GM23338 (cell line): Measurements from ENCODE around the gene UBQLN4. TPM values are rescaled to one million over a fixed set of nuclear protein-coding genes. Genes with fewer than 3 reads are reported as not detected.
A peak's percentile ranks its signal among the peaks of the same experiment; 100 is the strongest.

ENCODE experiments used
- ATAC-seq: fragments of 200-7000 bp; cut with Tn5 transposase; 3 replicates; pipeline ENCODE4 v1.9.1; 2020
- DNase-seq: peaks from one replicate; pipeline ENCODE4 v3.0.0-alpha.2; 2015; ENCODE audit warnings: low spot score
- H2AFZ ChIP-seq: fragments of 200-600 bp; sonication (generic); 2 replicates; pipeline ENCODE4 v1.8.0; 2016; ENCODE audit warnings: antibody characterized with exemption, mild to moderate bottlenecking, moderate library complexity
- H3F3A ChIP-seq: fragments of 200-600 bp; sonication (generic); replicated peaks from 2 replicates; pipeline ENCODE4 v1.8.0; 2017; ENCODE audit warnings: antibody characterized with exemption, mixed run types, low read depth
- H3K27ac ChIP-seq: fragments of 200-600 bp; sonication (generic); 2 replicates; pipeline ENCODE4 v1.6.1; 2016; ENCODE audit warnings: low read depth
- H3K27me3 ChIP-seq: fragments of 200-600 bp; sonication (generic); 2 replicates; pipeline ENCODE4 v1.8.0; 2016; ENCODE audit warnings: mild to moderate bottlenecking, mixed run types, moderate library complexity; ENCODE audit not compliant: insufficient read depth
- H3K36me3 ChIP-seq: fragments of 200-600 bp; sonication (generic); 2 replicates; pipeline ENCODE4 v1.8.0; 2016; ENCODE audit warnings: mild to moderate bottlenecking; ENCODE audit not compliant: insufficient read depth
- H3K4me1 ChIP-seq: fragments of 200-600 bp; sonication (generic); 2 replicates; pipeline ENCODE4 v1.8.0; 2016; ENCODE audit warnings: mild to moderate bottlenecking, moderate library complexity; ENCODE audit not compliant: insufficient read depth
- H3K4me2 ChIP-seq: fragments of 200-600 bp; sonication (generic); 2 replicates; pipeline ENCODE4 v1.7.1; 2017; ENCODE audit warnings: mixed run types
- H3K4me3 ChIP-seq: fragments of 200-600 bp; sonication (generic); 2 replicates; pipeline ENCODE4 v1.6.1; 2016; ENCODE audit warnings: mixed run types
- H3K79me2 ChIP-seq: fragments of 200-600 bp; sonication (generic); replicated peaks from 2 replicates; pipeline ENCODE4 v1.8.0; 2017; ENCODE audit warnings: mild to moderate bottlenecking; ENCODE audit not compliant: insufficient read depth
- H3K9me2 ChIP-seq: fragments of 200-600 bp; sonication (generic); 2 replicates; pipeline ENCODE4 v1.8.0; 2017; ENCODE audit not compliant: insufficient read depth
- H4K20me1 ChIP-seq: fragments of 200-600 bp; sonication (generic); replicated peaks from 2 replicates; pipeline ENCODE4 v1.8.0; 2017; ENCODE audit warnings: mild to moderate bottlenecking; ENCODE audit not compliant: insufficient read depth
- H3K27ac Mint-ChIP-seq: 2 replicates; pipeline ENCODE4 v1.8.0; 2020; ENCODE audit warnings: inconsistent platforms, mild to moderate bottlenecking, moderate library complexity, mixed read lengths
- H3K27me3 Mint-ChIP-seq: 3 replicates; pipeline ENCODE4 v1.8.0; 2022; ENCODE audit warnings: low read depth, mild to moderate bottlenecking, moderate library complexity, mixed read lengths, inconsistent platforms; ENCODE audit not compliant: insufficient read depth, poor library complexity
- H3K36me3 Mint-ChIP-seq: 3 replicates; pipeline ENCODE4 v1.8.0; 2021; ENCODE audit warnings: low read depth, mild to moderate bottlenecking, inconsistent platforms, moderate library complexity, mixed read lengths
- H3K4me1 Mint-ChIP-seq: 3 replicates; pipeline ENCODE4 v1.8.0; 2020; ENCODE audit warnings: mild to moderate bottlenecking, inconsistent platforms, mixed read lengths
- H3K4me3 Mint-ChIP-seq: 3 replicates; pipeline ENCODE4 v1.8.0; 2021; ENCODE audit warnings: moderate library complexity, mild to moderate bottlenecking, inconsistent platforms, mixed read lengths
- H3K9me3 Mint-ChIP-seq: 3 replicates; pipeline ENCODE4 v1.8.0; 2020; ENCODE audit warnings: moderate library complexity, mild to moderate bottlenecking, inconsistent platforms, mixed read lengths
- CREB1 ChIP-seq: fragments of 250-450 bp; sonication (Bioruptor Pico); IDR thresholded peaks from 2 replicates; pipeline ENCODE4 v1.5.0; 2020; ENCODE audit warnings: low read depth, mild to moderate bottlenecking, moderate library complexity
- EZH2phosphoT487 ChIP-seq: fragments of 200-600 bp; sonication (generic); IDR thresholded peaks from one replicate; pipeline ENCODE4 v1.8.1; 2018; ENCODE audit warnings: antibody characterized with exemption; ENCODE audit not compliant: unreplicated experiment
- NANOG ChIP-seq: IDR thresholded peaks from 2 replicates; pipeline ENCODE4 v1.6.1; 2016; ENCODE audit warnings: antibody characterized with exemption, borderline replicate concordance
- POLR2AphosphoS5 ChIP-seq: IDR thresholded peaks from 2 replicates; pipeline ENCODE4 v1.6.1; 2016; ENCODE audit warnings: antibody characterized with exemption, low read depth
- ZNF331 ChIP-seq: fragments of 250-450 bp; sonication (Bioruptor Pico); IDR thresholded peaks from 2 replicates; pipeline ENCODE4 v1.5.0; 2020; ENCODE audit warnings: low read depth, mild to moderate bottlenecking, moderate library complexity
- polyA plus RNA-seq: library from polyadenylated mRNA; unstranded; fragments of >200 nt; fragmentation: Nextera tagmentation; extraction: Ambion mirVana; gene quantifications from 2 replicates; pipeline ENCODE4 v1.2.1, GENCODE V29; 2016
- total RNA-seq: library from RNA; depleted of rRNA; stranded (reverse); fragments of >200 nt; shearing (Covaris generic); gene quantifications from 2 replicates; pipeline ENCODE4 v1.2.3, GENCODE V29; 2014
- TF ChIP-seq, protein P1 (sequence below): IDR thresholded peaks from one replicate; pipeline ENCODE4 v1.6.1; 2018; ENCODE audit warnings: antibody characterized with exemption; ENCODE audit not compliant: unreplicated experiment
- TF ChIP-seq, protein P2 (sequence below), 2 experiments: fragments of 200-600 bp in 1 of 2; sonication (generic) in 1 of 2; conservative IDR thresholded peaks; 2 replicates each; pipeline versions ENCODE4 v1.5.1 to v1.6.1; 2016 to 2017; ENCODE audit warnings: antibody characterized with exemption in 2 of 2, low read depth in 2 of 2, mild to moderate bottlenecking in 2 of 2, moderate library complexity in 1 of 2
- TF ChIP-seq, protein P3 (sequence below): IDR thresholded peaks from 2 replicates; pipeline ENCODE4 v1.6.1; 2016; ENCODE audit warnings: antibody characterized with exemption

The UBQLN4 gene
- total and polyA plus RNA-seq, 2 experiments from 2014 or later, result 10.0 to 30.5 TPM

DNA sequence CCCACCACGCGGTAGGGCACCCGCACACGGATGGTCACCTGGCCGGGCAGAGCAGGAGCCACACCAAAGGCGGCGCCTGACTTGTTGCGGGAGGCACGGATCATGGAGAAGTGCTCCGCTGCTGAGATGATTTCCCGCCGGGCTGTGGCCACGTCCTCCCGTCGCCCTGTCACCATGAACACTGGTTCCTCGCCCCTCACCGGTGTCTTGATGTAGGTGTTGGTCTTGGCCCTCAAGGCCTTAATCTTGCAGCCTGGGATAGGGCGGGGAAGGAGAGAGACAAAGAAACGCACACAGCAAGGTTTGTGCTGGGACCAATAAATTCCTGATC, 23.8 kb upstream of the UBQLN4 start (continued):
- TF ChIP-seq, protein P1, sequence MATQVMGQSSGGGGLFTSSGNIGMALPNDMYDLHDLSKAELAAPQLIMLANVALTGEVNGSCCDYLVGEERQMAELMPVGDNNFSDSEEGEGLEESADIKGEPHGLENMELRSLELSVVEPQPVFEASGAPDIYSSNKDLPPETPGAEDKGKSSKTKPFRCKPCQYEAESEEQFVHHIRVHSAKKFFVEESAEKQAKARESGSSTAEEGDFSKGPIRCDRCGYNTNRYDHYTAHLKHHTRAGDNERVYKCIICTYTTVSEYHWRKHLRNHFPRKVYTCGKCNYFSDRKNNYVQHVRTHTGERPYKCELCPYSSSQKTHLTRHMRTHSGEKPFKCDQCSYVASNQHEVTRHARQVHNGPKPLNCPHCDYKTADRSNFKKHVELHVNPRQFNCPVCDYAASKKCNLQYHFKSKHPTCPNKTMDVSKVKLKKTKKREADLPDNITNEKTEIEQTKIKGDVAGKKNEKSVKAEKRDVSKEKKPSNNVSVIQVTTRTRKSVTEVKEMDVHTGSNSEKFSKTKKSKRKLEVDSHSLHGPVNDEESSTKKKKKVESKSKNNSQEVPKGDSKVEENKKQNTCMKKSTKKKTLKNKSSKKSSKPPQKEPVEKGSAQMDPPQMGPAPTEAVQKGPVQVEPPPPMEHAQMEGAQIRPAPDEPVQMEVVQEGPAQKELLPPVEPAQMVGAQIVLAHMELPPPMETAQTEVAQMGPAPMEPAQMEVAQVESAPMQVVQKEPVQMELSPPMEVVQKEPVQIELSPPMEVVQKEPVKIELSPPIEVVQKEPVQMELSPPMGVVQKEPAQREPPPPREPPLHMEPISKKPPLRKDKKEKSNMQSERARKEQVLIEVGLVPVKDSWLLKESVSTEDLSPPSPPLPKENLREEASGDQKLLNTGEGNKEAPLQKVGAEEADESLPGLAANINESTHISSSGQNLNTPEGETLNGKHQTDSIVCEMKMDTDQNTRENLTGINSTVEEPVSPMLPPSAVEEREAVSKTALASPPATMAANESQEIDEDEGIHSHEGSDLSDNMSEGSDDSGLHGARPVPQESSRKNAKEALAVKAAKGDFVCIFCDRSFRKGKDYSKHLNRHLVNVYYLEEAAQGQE, result no peak
- TF ChIP-seq EZH2phosphoT487 (no peak), CREB1 (CRISPR knock-in tag) (no peak), POLR2AphosphoS5 (no peak), NANOG (no peak), ZNF331 (CRISPR knock-in tag) (no peak)
- TF ChIP-seq, protein P2, sequence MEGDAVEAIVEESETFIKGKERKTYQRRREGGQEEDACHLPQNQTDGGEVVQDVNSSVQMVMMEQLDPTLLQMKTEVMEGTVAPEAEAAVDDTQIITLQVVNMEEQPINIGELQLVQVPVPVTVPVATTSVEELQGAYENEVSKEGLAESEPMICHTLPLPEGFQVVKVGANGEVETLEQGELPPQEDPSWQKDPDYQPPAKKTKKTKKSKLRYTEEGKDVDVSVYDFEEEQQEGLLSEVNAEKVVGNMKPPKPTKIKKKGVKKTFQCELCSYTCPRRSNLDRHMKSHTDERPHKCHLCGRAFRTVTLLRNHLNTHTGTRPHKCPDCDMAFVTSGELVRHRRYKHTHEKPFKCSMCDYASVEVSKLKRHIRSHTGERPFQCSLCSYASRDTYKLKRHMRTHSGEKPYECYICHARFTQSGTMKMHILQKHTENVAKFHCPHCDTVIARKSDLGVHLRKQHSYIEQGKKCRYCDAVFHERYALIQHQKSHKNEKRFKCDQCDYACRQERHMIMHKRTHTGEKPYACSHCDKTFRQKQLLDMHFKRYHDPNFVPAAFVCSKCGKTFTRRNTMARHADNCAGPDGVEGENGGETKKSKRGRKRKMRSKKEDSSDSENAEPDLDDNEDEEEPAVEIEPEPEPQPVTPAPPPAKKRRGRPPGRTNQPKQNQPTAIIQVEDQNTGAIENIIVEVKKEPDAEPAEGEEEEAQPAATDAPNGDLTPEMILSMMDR (conservative IDR thresholded peaks at IDR 0.05; ENCODE audit: low read depth in 2 of 2), result no peak
- TF ChIP-seq, protein P3, sequence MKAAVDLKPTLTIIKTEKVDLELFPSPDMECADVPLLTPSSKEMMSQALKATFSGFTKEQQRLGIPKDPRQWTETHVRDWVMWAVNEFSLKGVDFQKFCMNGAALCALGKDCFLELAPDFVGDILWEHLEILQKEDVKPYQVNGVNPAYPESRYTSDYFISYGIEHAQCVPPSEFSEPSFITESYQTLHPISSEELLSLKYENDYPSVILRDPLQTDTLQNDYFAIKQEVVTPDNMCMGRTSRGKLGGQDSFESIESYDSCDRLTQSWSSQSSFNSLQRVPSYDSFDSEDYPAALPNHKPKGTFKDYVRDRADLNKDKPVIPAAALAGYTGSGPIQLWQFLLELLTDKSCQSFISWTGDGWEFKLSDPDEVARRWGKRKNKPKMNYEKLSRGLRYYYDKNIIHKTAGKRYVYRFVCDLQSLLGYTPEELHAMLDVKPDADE, result no peak

DNA sequence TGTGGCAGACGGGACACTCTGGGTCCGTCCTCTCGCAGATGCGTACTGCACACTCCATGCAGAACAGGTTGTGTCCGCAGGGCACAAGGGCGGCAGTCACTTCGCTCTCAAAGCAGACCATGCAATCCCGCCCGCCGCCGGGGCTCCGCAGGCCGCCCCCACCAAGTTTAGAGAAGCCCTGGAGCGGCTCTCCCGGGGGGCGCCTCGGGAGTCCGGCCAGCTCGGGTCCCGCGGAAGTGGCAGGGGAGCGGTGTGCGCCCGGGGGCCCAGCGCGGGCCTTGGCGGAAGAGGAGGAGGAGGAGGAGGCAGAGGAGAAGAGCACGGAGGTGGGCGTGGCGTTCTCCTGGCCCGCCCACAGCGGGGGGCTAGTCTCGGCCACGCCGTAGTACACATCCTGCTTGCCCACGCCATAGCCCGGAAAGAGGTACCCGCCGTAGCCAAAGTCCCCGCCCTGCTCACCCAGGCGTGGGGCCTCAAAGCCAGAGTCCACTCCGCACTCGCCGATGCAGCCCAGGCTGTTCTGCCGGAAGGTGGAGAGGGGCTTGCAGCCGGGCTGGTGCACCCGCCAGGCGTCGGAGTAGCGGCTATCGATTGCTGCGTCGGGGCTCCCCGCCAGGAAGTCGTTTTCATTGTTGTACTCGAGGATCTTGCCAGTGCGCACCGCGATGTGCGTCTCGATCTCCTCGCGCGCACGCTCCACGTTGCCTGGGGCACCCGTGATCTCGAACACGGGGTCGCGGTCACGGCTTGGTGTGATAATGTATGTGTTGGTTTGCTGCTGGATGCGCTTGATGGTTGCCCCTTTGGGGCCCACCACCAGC, 23.2 kb upstream of the UBQLN4 start:
- H3K27ac Mint-ChIP-seq, result peak overlapping the region; percentile 71; the same call in 1 of the 2 replicates
- peaks cover 3% of the 10 kb centered on the region; the same call in 1 of the 3 replicates for H3K9me3 Mint-ChIP-seq
- peaks cover 66% of the 10 kb centered on the region for H3K79me2 ChIP-seq
- H3K36me3 Mint-ChIP-seq, result peaks cover 60% of the 10 kb centered on the region
- TF ChIP-seq POLR2AphosphoS5, result peak; percentile 15; the same call in 1 of the 2 replicates
- TF ChIP-seq, protein P1, result no peak
- peak; percentile 79 for DNase-seq
- no peaks in the 10 kb centered on the region for H3K9me2 ChIP-seq
- peak overlapping the region; percentile 99 for H3K4me2 ChIP-seq
- peak overlapping the region; percentile 83; the same call in 1 of the 2 replicates for H3K27ac ChIP-seq
- H3K4me1 ChIP-seq, result peaks cover 83% of the 10 kb centered on the region
- peaks cover 51% of the 10 kb centered on the region for H3F3A ChIP-seq
- no peak overlapping the region for H2AFZ ChIP-seq
- peak overlapping the region; percentile 54 for H3K4me3 ChIP-seq
- peak overlapping the region; percentile 96 for H3K4me3 Mint-ChIP-seq
- H4K20me1 ChIP-seq, result peaks cover 37% of the 10 kb centered on the region
- peaks cover 77% of the 10 kb centered on the region for H3K4me1 Mint-ChIP-seq
- ATAC-seq, result peak; percentile 24
- no peaks in the 10 kb centered on the region; the same call in 1 of the 2 replicates for H3K36me3 ChIP-seq
- H3K27me3 ChIP-seq, result no peaks in the 10 kb centered on the region
- peaks cover 23% of the 10 kb centered on the region for H3K27me3 Mint-ChIP-seq
